A673 (cell line): Measurements from ENCODE around the gene LITAFD. TPM values are rescaled to one million over a fixed set of nuclear protein-coding genes. Genes with fewer than 3 reads are reported as not detected.
"Not testable (repeated sequence)": the region's sequence is repeated elsewhere in the genome, so short reads cannot be mapped to it uniquely, and the experiment has no call there.

Source experiments
- BruUV-seq: library from RNA; stranded (reverse); fragments of 400-500 nt; replicated peaks from 2 replicates; lab custom pipeline; 2021; lab: Mats Ljungman, UMichigan
- CTCF ChIA-PET: fragments of 300-600 bp; sonication (Branson Sonifier 250); formaldehyde crosslinking; loops from one replicate; lab custom pipeline; 2022; ENCODE audit warnings: antibody characterized with exemption; lab: Charles Lee
- POLR2A ChIA-PET: fragments of 300-600 bp; sonication (Branson Sonifier 250); formaldehyde crosslinking; loops from one replicate; lab custom pipeline; 2022; ENCODE audit warnings: antibody characterized with exemption; ENCODE audit not compliant: low non-redundant PET; lab: Charles Lee
- DNase-seq: peaks from one replicate; pipeline ENCODE4 v3.0.0-alpha.2; 2015; ENCODE audit warnings: low spot score
- H3K27ac ChIP-seq: fragments of 200-600 bp; sonication (generic); 2 replicates; pipeline ENCODE4 v1.5.1; 2016; ENCODE audit warnings: mixed run types, low read depth, mild to moderate bottlenecking, mixed read lengths, antibody characterized with exemption, low read length; ENCODE audit not compliant: poor library complexity, severe bottlenecking
- H3K27me3 ChIP-seq: fragments of 200-600 bp; sonication (generic); replicated peaks from 2 replicates; pipeline ENCODE4 v1.6.1; 2017; ENCODE audit warnings: mixed run types, low read depth, mild to moderate bottlenecking, mixed read lengths, antibody characterized with exemption, low read length; ENCODE audit not compliant: insufficient read depth, poor library complexity
- H3K36me3 ChIP-seq: fragments of 200-600 bp; sonication (generic); 2 replicates; pipeline ENCODE4 v1.6.1; 2016; ENCODE audit warnings: mixed run types, mild to moderate bottlenecking, mixed read lengths, antibody characterized with exemption, low read length; ENCODE audit not compliant: insufficient read depth, poor library complexity, severe bottlenecking
- H3K4me1 ChIP-seq: fragments of 200-600 bp; sonication (generic); 2 replicates; pipeline ENCODE4 v1.6.1; 2017; ENCODE audit warnings: mixed run types, mild to moderate bottlenecking, mixed read lengths, antibody characterized with exemption, low read length; ENCODE audit not compliant: insufficient read depth, poor library complexity, severe bottlenecking
- H3K4me3 ChIP-seq: fragments of 200-600 bp; sonication (generic); 2 replicates; pipeline ENCODE4 v1.5.1; 2016; ENCODE audit warnings: low read depth, mixed run types, mild to moderate bottlenecking, mixed read lengths, low read length; ENCODE audit not compliant: poor library complexity, severe bottlenecking
- H3K9me3 ChIP-seq: fragments of 200-600 bp; sonication (generic); 2 replicates; pipeline ENCODE4 v1.6.1; 2016; ENCODE audit warnings: mixed run types, low read depth, mild to moderate bottlenecking, mixed read lengths, antibody characterized with exemption, low read length; ENCODE audit not compliant: poor library complexity, severe bottlenecking
- EZH2 ChIP-seq: fragments of 200-600 bp; sonication (generic); IDR thresholded peaks from 2 replicates; pipeline ENCODE4 v1.6.1; 2017; ENCODE audit warnings: borderline replicate concordance, low read depth, mild to moderate bottlenecking, mixed read lengths, antibody characterized with exemption, low read length; ENCODE audit not compliant: poor library complexity, severe bottlenecking
- intact Hi-C: fragments of 100-400 bp; cut with micrococcal nuclease; formaldehyde crosslinking; loops from one replicate; pipeline ENCODE4 v1.10.0; 2022; ENCODE audit not compliant: unreplicated experiment
- total RNA-seq: library from RNA; stranded (reverse); gene quantifications from 2 replicates; pipeline ENCODE4 v1.2.3, GENCODE V29; 2021
- TF ChIP-seq, protein P1 (sequence below): fragments of 300-800, 200-600 bp; sonication (generic); conservative IDR thresholded peaks from 2 replicates; pipeline ENCODE4 v1.5.1; 2017; ENCODE audit warnings: low read depth, mild to moderate bottlenecking, antibody characterized with exemption, low read length, moderate library complexity, mixed read lengths

LITAFD gene
- total RNA-seq, 1 experiment from 2014 or later = not detected

- H3K36me3 ChIP-seq = no peaks in the 10 kb centered on the region
- no peak for DNase-seq
- intact Hi-C loops = no loop called here
- no peaks in the 10 kb centered on the region for H3K9me3 ChIP-seq
- TF ChIP-seq, protein P1, sequence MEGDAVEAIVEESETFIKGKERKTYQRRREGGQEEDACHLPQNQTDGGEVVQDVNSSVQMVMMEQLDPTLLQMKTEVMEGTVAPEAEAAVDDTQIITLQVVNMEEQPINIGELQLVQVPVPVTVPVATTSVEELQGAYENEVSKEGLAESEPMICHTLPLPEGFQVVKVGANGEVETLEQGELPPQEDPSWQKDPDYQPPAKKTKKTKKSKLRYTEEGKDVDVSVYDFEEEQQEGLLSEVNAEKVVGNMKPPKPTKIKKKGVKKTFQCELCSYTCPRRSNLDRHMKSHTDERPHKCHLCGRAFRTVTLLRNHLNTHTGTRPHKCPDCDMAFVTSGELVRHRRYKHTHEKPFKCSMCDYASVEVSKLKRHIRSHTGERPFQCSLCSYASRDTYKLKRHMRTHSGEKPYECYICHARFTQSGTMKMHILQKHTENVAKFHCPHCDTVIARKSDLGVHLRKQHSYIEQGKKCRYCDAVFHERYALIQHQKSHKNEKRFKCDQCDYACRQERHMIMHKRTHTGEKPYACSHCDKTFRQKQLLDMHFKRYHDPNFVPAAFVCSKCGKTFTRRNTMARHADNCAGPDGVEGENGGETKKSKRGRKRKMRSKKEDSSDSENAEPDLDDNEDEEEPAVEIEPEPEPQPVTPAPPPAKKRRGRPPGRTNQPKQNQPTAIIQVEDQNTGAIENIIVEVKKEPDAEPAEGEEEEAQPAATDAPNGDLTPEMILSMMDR = peak; percentile 31; the same call in 1 of the 2 replicates
- no peak for TF ChIP-seq EZH2
- H3K4me3 ChIP-seq = no peak overlapping the region
- H3K27ac ChIP-seq = no peak overlapping the region
- no peaks in the 10 kb centered on the region for H3K27me3 ChIP-seq
- BruUV-seq = no TSS peak
- CTCF ChIA-PET = interaction anchor here (0.6 kb wide), 1 partner anchor 10 kb away, joined by 4 read pairs; no protein-coding TSS in a partner anchor
- POLR2A ChIA-PET = no interaction called here
- peaks cover 22% of the 10 kb centered on the region for H3K4me1 ChIP-seq
These were observed 8.9 kb upstream of the LITAFD start for GRCh38 chr16:8872967-8873865.

DNA sequence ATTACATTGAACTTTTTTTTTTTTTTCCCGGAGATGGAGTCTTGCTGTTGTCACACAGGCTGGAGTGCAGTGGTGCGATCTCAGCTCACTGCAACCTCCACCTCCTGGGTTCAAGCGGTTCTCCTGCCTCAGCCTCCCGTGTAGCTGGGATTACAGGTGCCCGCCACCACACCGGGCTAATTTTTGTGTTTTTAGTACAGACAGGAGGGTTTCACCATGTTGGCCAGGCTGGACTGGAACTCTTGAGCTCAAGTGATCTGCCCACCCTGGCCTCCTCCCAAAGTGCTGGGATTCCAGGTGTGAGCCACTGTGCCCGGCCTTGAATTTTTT lies 8.3 kb upstream of the LITAFD start:
- intact Hi-C loops, POLR2A ChIA-PET, H3K27ac ChIP-seq, BruUV-seq, DNase-seq, H3K9me3 ChIP-seq, H3K27me3 ChIP-seq, H3K36me3 ChIP-seq, H3K4me3 ChIP-seq: not testable (repeated sequence)
- peaks cover 22% of the 10 kb centered on the region for H3K4me1 ChIP-seq
- CTCF ChIA-PET = interaction anchor here (0.6 kb wide), 1 partner anchor 11 kb away, joined by 4 read pairs; no protein-coding TSS in a partner anchor

DNA sequence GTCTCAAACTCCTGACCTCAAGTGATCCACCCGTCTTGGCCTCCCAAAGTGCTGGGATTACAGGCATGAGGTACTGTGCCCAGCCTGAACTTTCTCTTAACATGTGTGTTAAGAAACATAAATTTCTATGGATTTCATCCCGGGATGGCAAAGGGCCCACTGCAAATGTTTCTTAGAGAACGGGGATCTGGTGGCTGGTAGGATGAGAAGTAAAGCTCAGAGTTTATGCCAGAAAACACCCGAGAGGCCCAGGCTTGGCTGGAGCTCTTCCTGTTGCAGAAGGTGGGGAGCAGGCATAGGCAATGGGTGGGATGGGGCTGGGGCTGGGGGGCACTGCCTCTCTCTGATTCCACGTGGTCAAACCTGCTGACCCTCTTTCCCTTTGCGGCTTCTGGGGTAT lies 7.8 kb upstream of the LITAFD start:
- H3K36me3 ChIP-seq = no peaks in the 10 kb centered on the region
- H3K9me3 ChIP-seq = no peaks in the 10 kb centered on the region
- H3K27ac ChIP-seq = no peak overlapping the region
- intact Hi-C loops = no loop called here
- no peaks in the 10 kb centered on the region for H3K27me3 ChIP-seq
- no TSS peak for BruUV-seq
- no peak for DNase-seq
- H3K4me3 ChIP-seq = no peak overlapping the region
- TF ChIP-seq, protein P1 = no peak
- no peak for TF ChIP-seq EZH2
- CTCF ChIA-PET = interaction anchor here (0.6 kb wide), 1 partner anchor 12 kb away, joined by 4 read pairs; no protein-coding TSS in a partner anchor
- peaks cover 20% of the 10 kb centered on the region for H3K4me1 ChIP-seq
- POLR2A ChIA-PET = no interaction called here

DNA sequence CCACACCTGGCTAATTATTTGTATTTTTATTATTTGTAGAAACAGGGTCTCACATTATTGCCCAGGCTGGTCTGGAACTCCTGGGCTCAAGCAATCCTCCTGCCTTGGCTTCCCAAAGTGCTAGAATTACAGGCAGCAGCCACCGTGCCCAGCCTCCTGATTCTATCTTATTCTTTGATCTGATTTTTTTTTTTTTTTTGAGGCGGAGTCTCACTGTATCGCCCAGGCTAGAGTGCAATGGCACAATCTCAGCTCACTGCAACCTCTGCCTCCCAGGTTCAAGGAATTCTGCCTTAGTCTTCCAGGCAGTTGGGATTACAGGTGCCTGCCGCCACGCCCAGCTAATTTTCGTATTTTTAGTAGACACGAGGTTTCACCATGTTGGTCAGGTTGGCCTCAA lies 6.8 kb upstream of the LITAFD start:
- CTCF ChIA-PET, intact Hi-C loops, BruUV-seq, H3K27me3 ChIP-seq, H3K27ac ChIP-seq, H3K36me3 ChIP-seq, H3K9me3 ChIP-seq, DNase-seq, H3K4me3 ChIP-seq, POLR2A ChIA-PET: not testable (repeated sequence)
- H3K4me1 ChIP-seq = peaks cover 12% of the 10 kb centered on the region
